HEK293 (cell line): ENCODE data around the gene PPIL6.

Source experiments
- CTCF ChIP-seq: fragments of 450-650 bp; formaldehyde crosslinking; IDR thresholded peaks from 2 replicates; pipeline ENCODE4 v1.5.1; 2016; ENCODE audit warnings: missing biosample characterization, missing genetic modification characterization
- ZNF398 ChIP-seq: fragments of 450-650 bp; formaldehyde crosslinking; IDR thresholded peaks from 2 replicates; pipeline ENCODE4 v1.5.1; 2017; ENCODE audit warnings: missing biosample characterization, missing genetic modification characterization
- ZNF704 ChIP-seq: fragments of 450-650 bp; formaldehyde crosslinking; IDR thresholded peaks from 2 replicates; pipeline ENCODE4 v1.5.1; 2016; ENCODE audit warnings: missing biosample characterization, missing genetic modification characterization
- TF ChIP-seq, protein P1 (sequence below): fragments of 450-650 bp; formaldehyde crosslinking; optimal IDR thresholded peaks from 2 replicates; pipeline ENCODE3; 2016; ENCODE audit warnings: missing biosample characterization, mild to moderate bottlenecking, missing genetic modification characterization

- TF ChIP-seq CTCF (tag by site-specific recombination): no peak
- no peak for TF ChIP-seq ZNF398 (tag by site-specific recombination)
- TF ChIP-seq, protein P1, sequence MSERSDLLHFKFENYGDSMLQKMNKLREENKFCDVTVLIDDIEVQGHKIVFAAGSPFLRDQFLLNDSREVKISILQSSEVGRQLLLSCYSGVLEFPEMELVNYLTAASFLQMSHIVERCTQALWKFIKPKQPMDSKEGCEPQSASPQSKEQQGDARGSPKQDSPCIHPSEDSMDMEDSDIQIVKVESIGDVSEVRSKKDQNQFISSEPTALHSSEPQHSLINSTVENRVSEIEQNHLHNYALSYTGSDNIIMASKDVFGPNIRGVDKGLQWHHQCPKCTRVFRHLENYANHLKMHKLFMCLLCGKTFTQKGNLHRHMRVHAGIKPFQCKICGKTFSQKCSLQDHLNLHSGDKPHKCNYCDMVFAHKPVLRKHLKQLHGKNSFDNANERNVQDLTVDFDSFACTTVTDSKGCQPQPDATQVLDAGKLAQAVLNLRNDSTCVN: no peak
- TF ChIP-seq ZNF704 (tag by site-specific recombination): no peak
Measured at GRCh38 chr6:109445382-109445781, 5.0 kb upstream of the PPIL6 start.
